HFF-Myc (cell line): ENCODE data around the gene PTPRK.

Experiments used
- DNase-seq: peaks from one replicate; pipeline ENCODE4 v3.0.0-alpha.2; 2011; ENCODE audit warnings: low read depth; ENCODE audit errors: extremely low read depth
- H3K4me3 ChIP-seq: replicated peaks from 2 replicates; pipeline ENCODE4 v1.5.1; 2011; ENCODE audit warnings: low read depth, mild to moderate bottlenecking, control low read depth, low read length
- TF ChIP-seq, protein P1 (sequence below): IDR thresholded peaks from 2 replicates; pipeline ENCODE4 v1.5.1; 2012; ENCODE audit warnings: mild to moderate bottlenecking, low read depth, low read length, control low read depth; ENCODE audit errors: missing control alignments

PTPRK gene

DNA sequence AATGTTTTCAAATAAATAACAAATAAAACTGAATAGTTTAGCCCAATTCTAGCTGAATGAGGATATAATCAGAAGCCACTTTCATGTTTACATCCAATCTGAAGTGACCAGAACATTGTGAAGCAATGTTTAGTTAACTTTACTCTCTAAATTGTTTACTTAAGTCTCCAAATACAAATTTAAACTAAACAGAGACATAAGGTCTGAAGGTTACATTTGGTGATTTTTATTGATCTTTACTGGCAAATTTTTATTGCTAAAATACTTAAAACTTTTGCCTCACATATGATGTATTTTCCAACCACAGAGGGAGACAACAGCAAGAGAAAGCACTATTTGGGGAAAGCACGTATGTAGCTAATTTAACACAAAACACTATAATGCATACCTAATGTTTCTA lies 512.7 kb downstream of the PTPRK start:
- DNase-seq: no peak

DNA sequence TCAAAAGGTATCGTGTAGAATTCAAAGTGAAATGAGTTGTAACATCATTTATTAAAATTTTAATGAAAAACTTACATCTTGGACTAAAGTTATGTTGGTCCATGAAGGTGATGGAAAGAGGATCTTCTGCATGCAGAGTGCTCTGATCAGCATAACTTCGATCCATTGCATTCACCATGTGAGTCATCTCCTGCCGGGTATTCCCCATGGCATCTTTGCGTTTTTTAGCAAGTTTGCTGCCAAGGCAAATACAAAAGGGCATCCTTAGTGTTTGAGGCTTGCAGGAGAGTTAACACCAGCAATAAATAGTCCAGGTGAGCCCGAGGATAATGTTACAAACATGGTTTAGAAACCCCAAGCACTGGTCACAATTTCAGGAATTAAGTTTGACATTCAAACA lies 515.4 kb downstream of the PTPRK start:
- TF ChIP-seq, protein P1, sequence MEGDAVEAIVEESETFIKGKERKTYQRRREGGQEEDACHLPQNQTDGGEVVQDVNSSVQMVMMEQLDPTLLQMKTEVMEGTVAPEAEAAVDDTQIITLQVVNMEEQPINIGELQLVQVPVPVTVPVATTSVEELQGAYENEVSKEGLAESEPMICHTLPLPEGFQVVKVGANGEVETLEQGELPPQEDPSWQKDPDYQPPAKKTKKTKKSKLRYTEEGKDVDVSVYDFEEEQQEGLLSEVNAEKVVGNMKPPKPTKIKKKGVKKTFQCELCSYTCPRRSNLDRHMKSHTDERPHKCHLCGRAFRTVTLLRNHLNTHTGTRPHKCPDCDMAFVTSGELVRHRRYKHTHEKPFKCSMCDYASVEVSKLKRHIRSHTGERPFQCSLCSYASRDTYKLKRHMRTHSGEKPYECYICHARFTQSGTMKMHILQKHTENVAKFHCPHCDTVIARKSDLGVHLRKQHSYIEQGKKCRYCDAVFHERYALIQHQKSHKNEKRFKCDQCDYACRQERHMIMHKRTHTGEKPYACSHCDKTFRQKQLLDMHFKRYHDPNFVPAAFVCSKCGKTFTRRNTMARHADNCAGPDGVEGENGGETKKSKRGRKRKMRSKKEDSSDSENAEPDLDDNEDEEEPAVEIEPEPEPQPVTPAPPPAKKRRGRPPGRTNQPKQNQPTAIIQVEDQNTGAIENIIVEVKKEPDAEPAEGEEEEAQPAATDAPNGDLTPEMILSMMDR: no peak
- H3K4me3 ChIP-seq: no peak overlapping the region
- no peak for DNase-seq

More for the DNA sequence above, 512.7 kb downstream of the PTPRK start:
- TF ChIP-seq, protein P1: no peak
- H3K4me3 ChIP-seq: no peak overlapping the region

DNA sequence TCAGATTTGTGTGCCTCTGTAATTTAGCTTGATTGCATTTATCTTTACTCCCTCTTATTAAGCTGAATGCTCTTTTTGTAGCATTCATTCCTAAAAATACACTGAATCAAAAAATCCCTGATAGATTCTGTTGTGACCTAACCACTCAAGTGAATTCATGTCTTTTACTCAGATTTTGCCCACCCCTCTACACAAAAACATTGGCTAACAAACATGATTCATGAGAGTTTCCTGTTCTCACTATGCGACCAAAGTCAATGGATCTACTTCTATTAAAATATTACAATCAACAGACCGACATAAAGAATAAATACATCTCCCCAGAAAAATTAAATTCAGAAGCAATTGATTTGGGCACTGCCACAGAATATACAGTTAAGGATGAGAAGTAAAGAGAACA lies 520.0 kb downstream of the PTPRK start:
- TF ChIP-seq, protein P1: no peak
- no peak overlapping the region for H3K4me3 ChIP-seq
- DNase-seq: no peak

DNA sequence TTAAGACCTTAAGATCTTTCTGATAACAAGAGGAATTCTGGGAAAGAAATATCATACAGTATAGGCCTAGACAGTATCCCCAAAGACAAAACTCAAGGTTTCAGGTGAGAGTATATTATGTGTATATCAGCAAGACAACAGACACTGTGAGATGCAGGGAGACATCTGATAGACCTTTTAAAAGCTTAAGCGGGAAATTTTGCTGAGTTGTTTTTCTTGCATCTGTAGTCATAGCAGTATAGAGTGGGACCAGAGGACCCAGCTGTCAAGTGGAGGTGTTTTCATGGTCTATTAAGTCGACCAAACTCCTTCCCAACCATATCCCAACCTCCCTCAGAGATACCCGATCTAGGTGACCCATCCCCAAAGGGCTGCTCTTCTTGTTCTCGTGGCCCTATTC lies 521.4 kb downstream of the PTPRK start:
- TF ChIP-seq, protein P1: no peak
- DNase-seq: no peak
- no peak overlapping the region for H3K4me3 ChIP-seq

DNA sequence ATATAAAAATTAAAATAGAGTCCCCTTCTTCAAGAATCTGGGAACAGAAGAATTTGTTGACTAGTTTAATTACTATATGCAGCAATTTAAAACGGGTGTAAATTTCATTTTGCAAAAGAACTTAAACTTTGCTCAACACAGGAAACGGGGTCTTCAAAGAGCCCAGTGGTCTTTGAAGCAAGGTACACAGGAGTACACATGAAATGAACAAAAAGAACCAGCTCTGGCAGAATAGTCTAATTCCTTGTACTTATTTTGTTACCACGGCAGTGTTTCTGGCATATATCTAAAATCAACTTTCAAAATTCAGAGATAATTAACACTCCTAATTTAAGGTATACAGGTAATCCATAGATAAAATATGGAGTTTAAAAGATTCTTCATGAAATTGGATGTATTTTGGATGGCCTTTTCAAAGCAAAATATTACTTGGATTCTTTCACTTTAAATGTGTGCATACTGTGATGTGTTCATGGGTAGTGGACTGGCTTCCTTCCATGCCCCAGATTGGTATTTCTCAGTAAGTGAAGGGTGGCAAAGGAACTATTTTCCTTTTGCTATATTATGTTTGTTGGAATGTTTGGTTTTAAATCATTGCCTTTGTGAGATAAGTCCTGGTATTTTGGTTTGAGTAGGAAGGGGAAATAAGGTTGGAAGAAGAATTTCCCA lies 522.8 kb downstream of the PTPRK start:
- H3K4me3 ChIP-seq: no peak overlapping the region
- no peak for DNase-seq
- TF ChIP-seq, protein P1: no peak

DNA sequence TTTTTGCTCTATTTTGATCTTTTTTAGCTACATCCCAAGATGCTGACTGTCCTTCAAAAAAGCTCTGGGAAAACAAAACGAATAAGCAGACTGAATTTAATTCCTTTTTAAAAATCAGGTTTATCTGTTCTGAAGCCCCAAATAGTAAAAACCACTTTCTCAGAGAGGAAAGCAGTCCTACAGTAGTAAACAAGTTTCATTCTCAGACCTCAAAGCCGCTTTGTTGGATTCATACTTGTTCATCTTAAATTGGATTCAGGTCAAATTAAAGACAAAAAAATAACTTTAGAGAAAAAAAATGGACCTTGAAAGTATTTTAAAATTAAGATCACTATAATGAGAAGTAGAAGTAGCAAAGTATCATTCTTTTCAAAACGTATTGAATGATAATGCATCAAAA lies 523.5 kb downstream of the PTPRK start:
- no peak for DNase-seq
- H3K4me3 ChIP-seq: no peak overlapping the region
- TF ChIP-seq, protein P1: no peak

DNA sequence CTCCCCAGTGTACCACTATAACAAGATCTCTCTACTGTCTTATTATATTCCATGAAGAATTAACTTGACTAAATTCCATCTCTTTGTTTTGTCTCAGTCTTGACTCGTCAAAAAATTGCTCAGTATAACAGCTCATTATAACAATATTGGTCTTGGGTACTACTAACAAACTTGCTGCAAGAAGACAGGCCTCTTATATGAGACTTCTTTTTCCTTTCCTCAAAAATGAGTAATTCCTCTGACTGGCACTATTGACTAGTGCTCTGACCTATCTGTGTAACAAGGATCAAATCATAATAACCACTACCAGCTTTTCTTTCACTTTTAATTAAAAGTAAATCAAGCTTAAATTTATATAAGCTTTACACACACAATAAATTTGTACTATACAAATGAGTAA lies 528.3 kb downstream of the PTPRK start:
- H3K4me3 ChIP-seq: no peak overlapping the region
- no peak for DNase-seq
- TF ChIP-seq, protein P1: no peak
